Activated CD4-positive, alpha-beta T cell treated with anti-CD3 and anti-CD28 coated beads for 1 hour (primary cell): Measurements from ENCODE around the gene GRXCR1.

Experiments
- DNase-seq: peaks from one replicate; pipeline ENCODE4 v3.0.0-alpha.2; 2020

The GRXCR1 gene

GRCh38 chr4:42942216-42942615 lies 49.7 kb downstream of the GRXCR1 start:
- no peak for DNase-seq

- no peak for DNase-seq
These were observed 53.4 kb downstream of the GRXCR1 start for GRCh38 chr4:42945874-42946273.

GRCh38 chr4:42953321-42953720 lies 60.8 kb downstream of the GRXCR1 start:
- DNase-seq = no peak

GRCh38 chr4:42954963-42955669 lies 62.6 kb downstream of the GRXCR1 start:
- no peak for DNase-seq

GRCh38 chr4:42955746-42956505 lies 63.4 kb downstream of the GRXCR1 start:
- no peak for DNase-seq

GRCh38 chr4:42965326-42965725 lies 72.8 kb downstream of the GRXCR1 start:
- DNase-seq = no peak

GRCh38 chr4:42985976-42986375 lies 93.5 kb downstream of the GRXCR1 start:
- DNase-seq = no peak

GRCh38 chr4:42995343-42995944 lies 102.9 kb downstream of the GRXCR1 start:
- no peak for DNase-seq

- no peak for DNase-seq
These were observed 116.3 kb downstream of the GRXCR1 start for GRCh38 chr4:43008793-43009192.

GRCh38 chr4:43014256-43014655 lies 121.7 kb downstream of the GRXCR1 start:
- DNase-seq = no peak

GRCh38 chr4:43041632-43042031 lies 149.1 kb downstream of the GRXCR1 start:
- no peak for DNase-seq

- DNase-seq = no peak
These were observed 154.5 kb downstream of the GRXCR1 start for GRCh38 chr4:43047058-43047457.

- no peak for DNase-seq
These were observed 156.1 kb downstream of the GRXCR1 start for GRCh38 chr4:43048570-43048969.

- no peak for DNase-seq
These were observed 156.8 kb downstream of the GRXCR1 start for GRCh38 chr4:43049326-43049725.

GRCh38 chr4:43066415-43066814 lies 173.9 kb downstream of the GRXCR1 start:
- no peak for DNase-seq

- no peak for DNase-seq
These were observed 178.6 kb downstream of the GRXCR1 start for GRCh38 chr4:43071069-43071468.
